Heart left ventricle (tissue), 13 donors: ENCODE measurements around the gene DDX25.

ENCODE experiments used
- CTCF ChIP-seq, 12 donors: fragments of 200-600 bp; sonication (generic) in 4 of 12; IDR thresholded peaks; one replicate each; pipeline versions ENCODE4 v1.5.0 to v1.8.0; 2018 to 2022; ENCODE audit warnings: antibody characterized with exemption in 12 of 12, mild to moderate bottlenecking in 5 of 12
- POLR2A ChIP-seq, 2 donors: fragments of 450-650 bp; IDR thresholded peaks; one replicate each; pipeline ENCODE4 v1.6.1; 2017; ENCODE audit warnings: antibody characterized with exemption in 2 of 2, mild to moderate bottlenecking in 2 of 2, moderate library complexity in 2 of 2
- donor health status: ischemic (EF 13 %, LVEDD 7.1; RV severe dilation, severe dysfunction).
- donor health status: DM: no; HTN: yes; CAD: no.
- donor health status: DM: no; HTN: no; CAD: no.
- donor health status: ischemic (EF 25% LVEDD 6.9; RV normal size, moderate dysfunction).
- donor health status: ischemic (EF 25% LVEDD 5.7; RV mildly dilated, moderate dysfunction).
- donor health status: ischemic (EF 35%, LVEDD 5.7; RV mildly dilated, moderate dysfunction).
- donor health status: nonischemic (EF 11% LVEDD 7.7; RV severe dilation, severe dysfunction).
- donor health status: DM: yes; HTN: yes; CAD: no.
- donor health status: PGD.
- donor health status: ischemic (EF 29% LVEDD 5.4; RV normal size, mild dysfunction).
- donor health status: nonischemic (EF 23%, LVEDD 6.1; RV moderate dilation, normal function).

GRCh38 chr11:125953401-125953935 is 49.2 kb downstream of the DDX25 start:
- TF ChIP-seq CTCF (IDR thresholded peaks at IDR 0.05) (no peak), POLR2A (IDR thresholded peaks at IDR 0.05) (no peak)
